Natural killer cell (primary cell): ENCODE data around the gene PKD2. TPM values are rescaled to one million over a fixed set of nuclear protein-coding genes. Genes with fewer than 3 reads are reported as not detected.
"Not testable (repeated sequence)": the region's sequence is repeated elsewhere in the genome, so short reads cannot be mapped to it uniquely, and the experiment has no call there.

Source experiments
- ATAC-seq, 3 donors: fragments of 150-1000 bp in 2 of 3; fragments of 200-7000 bp in 1 of 3; cut with Tn5 transposase; 1 replicate in 1 of 3; 2 replicates in 2 of 3; pipeline ENCODE4 v1.10.0; 2021; ENCODE audit warnings: mild to moderate bottlenecking in 2 of 3, moderate library complexity in 2 of 3
- DNase-seq, 2 donors: peaks; one replicate each; pipeline versions ENCODE4 v3.0.0 to v3.0.0-alpha.2; 2013 to 2021; ENCODE audit warnings: mixed read lengths in 1 of 2
- H3K27ac ChIP-seq: one replicate; pipeline ENCODE4 v1.5.1; 2013; ENCODE audit warnings: mild to moderate bottlenecking, low read length
- H3K27me3 ChIP-seq: one replicate; pipeline ENCODE4 v1.6.1; 2013; ENCODE audit warnings: low read length; ENCODE audit not compliant: control insufficient read depth, insufficient read depth
- H3K36me3 ChIP-seq: one replicate; pipeline ENCODE4 v1.6.1; 2013; ENCODE audit warnings: low read length; ENCODE audit not compliant: control insufficient read depth, insufficient read depth
- H3K4me1 ChIP-seq: one replicate; pipeline ENCODE4 v1.6.1; 2013; ENCODE audit warnings: low read length; ENCODE audit not compliant: control insufficient read depth, insufficient read depth
- H3K4me3 ChIP-seq: one replicate; pipeline ENCODE4 v1.5.1; 2013; ENCODE audit warnings: low read length
- H3K9me3 ChIP-seq: one replicate; pipeline ENCODE4 v1.6.1; 2013; ENCODE audit warnings: low read length; ENCODE audit not compliant: control insufficient read depth, insufficient read depth
- H3K27ac Mint-ChIP-seq, 2 donors: one replicate each; pipeline ENCODE4 v1.8.0; 2022; ENCODE audit warnings: mild to moderate bottlenecking in 2 of 2, mixed read lengths in 2 of 2, moderate library complexity in 1 of 2
- H3K27me3 Mint-ChIP-seq, 2 donors: one replicate each; pipeline ENCODE4 v1.8.0; 2022; ENCODE audit warnings: low read depth in 2 of 2, mixed read lengths in 2 of 2
- H3K36me3 Mint-ChIP-seq: one replicate; pipeline ENCODE4 v1.8.0; 2022; ENCODE audit warnings: mixed read lengths
- H3K4me1 Mint-ChIP-seq, 2 donors: one replicate each; pipeline ENCODE4 v1.8.0; 2022; ENCODE audit warnings: mixed read lengths in 2 of 2
- H3K4me3 Mint-ChIP-seq: one replicate; pipeline ENCODE4 v1.8.0; 2022; ENCODE audit warnings: mild to moderate bottlenecking, moderate library complexity, mixed read lengths
- H3K9me3 Mint-ChIP-seq, 2 donors: one replicate each; pipeline ENCODE4 v1.8.0; 2022; ENCODE audit warnings: mixed read lengths in 2 of 2
- CTCF ChIP-seq: fragments of 200-600 bp; IDR thresholded peaks from one replicate; pipeline ENCODE4 v1.8.0; 2022; ENCODE audit warnings: antibody characterized with exemption
- WGBS: methylation state at CpG from one replicate; pipeline ENCODE4 v1.1.7; 2013; ENCODE audit warnings: missing lambda C conversion rate; ENCODE audit not compliant: insufficient coverage; 5-methylcytosine and 5-hydroxymethylcytosine counted together
- intact Hi-C: fragments of 100-400 bp; cut with micrococcal nuclease; formaldehyde crosslinking; loops from one replicate; pipeline ENCODE4 v1.14.2; 2022
- total RNA-seq, 4 donors: library from RNA; stranded (reverse); fragments of 120-200 nt in 1 of 4; gene quantifications; one replicate each; pipeline versions ENCODE4 v1.2.3 to v1.2.4, GENCODE V29; 2013 to 2022

Gene PKD2
- total RNA-seq, 3 donors from 2014 or later (not counting 1 experiment from before 2014, with no cell fraction given): 6.7 to 9.7 (median 7.8) TPM

- Mint-ChIP-seq H3K4me1 (no peaks in the 10 kb centered on the region), H3K4me3 (no peak overlapping the region), H3K9me3 (peaks cover 3 to 6% of the 10 kb centered on the region in 2 donors), H3K27me3 (no peaks in the 10 kb centered on the region), H3K36me3 (peaks cover 9% of the 10 kb centered on the region), H3K27ac (no peak overlapping the region)
- no peaks in the 10 kb centered on the region for H3K4me1 ChIP-seq
- TF ChIP-seq CTCF: no peak
- WGBS: 54% methylated on average over 5 of the region's 5 CpGs
- intact Hi-C loops: no loop called here
- no peak overlapping the region for H3K4me3 ChIP-seq
- DNase-seq (no peak), ATAC-seq (no peak)
- no peaks in the 10 kb centered on the region for H3K27me3 ChIP-seq
- no peaks in the 10 kb centered on the region for H3K36me3 ChIP-seq
- H3K9me3 ChIP-seq: peaks cover 9% of the 10 kb centered on the region
- H3K27ac ChIP-seq: no peak overlapping the region
These were observed 108.2 kb downstream of the PKD2 start for GRCh38 chr4:88115587-88115986.

GRCh38 chr4:88119943-88120342, 112.5 kb downstream of the PKD2 start:
- Mint-ChIP-seq H3K4me3 (no peak overlapping the region), H3K9me3 (peaks cover 3 to 8% of the 10 kb centered on the region in 2 donors), H3K4me1 (no peaks in the 10 kb centered on the region), H3K27me3 (no peaks in the 10 kb centered on the region), H3K36me3 (peaks cover 9% of the 10 kb centered on the region), H3K27ac (no peak overlapping the region)
- ATAC-seq (no peak), DNase-seq (no peak)
- Histone ChIP-seq H3K27ac (no peak overlapping the region), H3K27me3 (no peaks in the 10 kb centered on the region), H3K4me1 (no peaks in the 10 kb centered on the region), H3K36me3 (no peaks in the 10 kb centered on the region), H3K9me3 (peaks cover 9% of the 10 kb centered on the region), H3K4me3 (no peak overlapping the region)
- intact Hi-C loops: no loop called here
- no peak for TF ChIP-seq CTCF
- WGBS: 79% methylated on average over 2 of the region's 2 CpGs

- H3K4me1 Mint-ChIP-seq, H3K4me3 ChIP-seq, H3K4me1 ChIP-seq, DNase-seq, H3K27ac ChIP-seq, intact Hi-C loops, H3K27ac Mint-ChIP-seq, H3K9me3 ChIP-seq, H3K27me3 Mint-ChIP-seq, H3K9me3 Mint-ChIP-seq, H3K27me3 ChIP-seq, H3K36me3 ChIP-seq, ATAC-seq, H3K36me3 Mint-ChIP-seq, H3K4me3 Mint-ChIP-seq: not testable (repeated sequence)
- 84% methylated on average over 5 of the region's 5 CpGs for WGBS
These were observed 114.8 kb downstream of the PKD2 start for GRCh38 chr4:88122260-88122659.

Other genes with a start within 250 kb of the PKD2 start
- not detected for gene IBSP, start 208.1 kb upstream of the PKD2 start, total RNA-seq
- gene MEPE, start 174.7 kb upstream of the PKD2 start, total RNA-seq: not detected
- gene SPP1, start 31.9 kb upstream of the PKD2 start, total RNA-seq: not detected
- under 1 TPM; 0.19 to 0.73 (median 0.61) TPM for gene ABCG2, start 151.0 kb downstream of the PKD2 start, total RNA-seq